ENCODE results near the gene ACTRT3. TPM values are rescaled to one million over a fixed set of nuclear protein-coding genes. Genes with fewer than 3 reads are reported as not detected.

The ACTRT3 gene
- total RNA-seq, 1 donor from 2014 or later, result 2.6 TPM

Other genes starting within 250 kb of the ACTRT3 start
- gene MECOM, start 105.8 kb downstream of the ACTRT3 start, total RNA-seq (ENCODE audit: insufficient read depth, low replicate concordance), result 7.2 TPM
- gene TERC, start 4.5 kb downstream of the ACTRT3 start, total RNA-seq (ENCODE audit: insufficient read depth, low replicate concordance), result 274 TPM
- 27.2 TPM for gene MYNN, start 3.8 kb upstream of the ACTRT3 start, total RNA-seq (ENCODE audit: insufficient read depth, low replicate concordance)
- not detected for gene LRRIQ4, start 43.3 kb upstream of the ACTRT3 start, total RNA-seq (ENCODE audit: insufficient read depth, low replicate concordance)
- 22.4 TPM for gene LRRC34, start 43.3 kb upstream of the ACTRT3 start, total RNA-seq (ENCODE audit: insufficient read depth, low replicate concordance)
- not detected for gene LRRC31, start 100.4 kb upstream of the ACTRT3 start, total RNA-seq (ENCODE audit: insufficient read depth, low replicate concordance)
- 1.9 TPM for gene SAMD7, start 142.0 kb upstream of the ACTRT3 start, total RNA-seq (ENCODE audit: insufficient read depth, low replicate concordance)
- gene SEC62, start 197.2 kb upstream of the ACTRT3 start, total RNA-seq (ENCODE audit: insufficient read depth, low replicate concordance), result 48.9 TPM